ENCODE measurements around the gene TMCC1.
"Not testable (repeated sequence)": the region's sequence is repeated elsewhere in the genome, so short reads cannot be mapped to it uniquely, and the experiment has no call there.

Gene TMCC1

GRCh38 chr3:129890891-129891290 lies 2.6 kb downstream of the TMCC1 start:
- no peak for DNase-seq

- peak; percentile 75 for DNase-seq
Observed at GRCh38 chr3:129890125-129890524, 3.4 kb downstream of the TMCC1 start.

GRCh38 chr3:129888771-129889170 lies 4.7 kb downstream of the TMCC1 start:
- no peak for DNase-seq

GRCh38 chr3:129881261-129881660 lies 12.2 kb downstream of the TMCC1 start:
- no peak for DNase-seq

- no peak for DNase-seq
Observed at GRCh38 chr3:129878355-129878754, 15.2 kb downstream of the TMCC1 start.

GRCh38 chr3:129874479-129874878 lies 19.0 kb downstream of the TMCC1 start:
- not testable (repeated sequence) for DNase-seq

- DNase-seq = no peak
Observed at GRCh38 chr3:129868912-129869311, 24.6 kb downstream of the TMCC1 start.

- no peak for DNase-seq
Observed at GRCh38 chr3:129867506-129868124, 25.9 kb downstream of the TMCC1 start.

- no peak for DNase-seq
Observed at GRCh38 chr3:129865806-129866205, 27.7 kb downstream of the TMCC1 start.

- DNase-seq = no peak
Observed at GRCh38 chr3:129864519-129864918, 29.0 kb downstream of the TMCC1 start.

- DNase-seq = no peak
Observed at GRCh38 chr3:129859272-129859671, 34.2 kb downstream of the TMCC1 start.

GRCh38 chr3:129857899-129858298 lies 35.6 kb downstream of the TMCC1 start:
- DNase-seq = no peak

- DNase-seq = not testable (repeated sequence)
Observed at GRCh38 chr3:129856790-129857189, 36.7 kb downstream of the TMCC1 start.

- DNase-seq = no peak
Observed at GRCh38 chr3:129855832-129856419, 37.6 kb downstream of the TMCC1 start.

GRCh38 chr3:129855170-129855831 lies 38.2 kb downstream of the TMCC1 start:
- DNase-seq = no peak

GRCh38 chr3:129854460-129854859 lies 39.1 kb downstream of the TMCC1 start:
- DNase-seq = no peak

GRCh38 chr3:129845956-129846355 lies 47.6 kb downstream of the TMCC1 start:
- DNase-seq = no peak

GRCh38 chr3:129840707-129841360 lies 52.7 kb downstream of the TMCC1 start:
- DNase-seq = no peak

- DNase-seq = no peak
Observed at GRCh38 chr3:129838086-129838485, 55.4 kb downstream of the TMCC1 start.

GRCh38 chr3:129837065-129837642 lies 56.4 kb downstream of the TMCC1 start:
- DNase-seq = no peak

GRCh38 chr3:129836381-129837064 lies 57.0 kb downstream of the TMCC1 start:
- no peak for DNase-seq

- no peak for DNase-seq
Observed at GRCh38 chr3:129835198-129835597, 58.3 kb downstream of the TMCC1 start.

- no peak for DNase-seq
Observed at GRCh38 chr3:129834580-129834979, 58.9 kb downstream of the TMCC1 start.
